T-helper 9 cell (primary cell): Measurements from ENCODE around the gene ASB5.
"Not testable (repeated sequence)": the region's sequence is repeated elsewhere in the genome, so short reads cannot be mapped to it uniquely, and the experiment has no call there.

Experiments used
- DNase-seq: peaks from one replicate; pipeline ENCODE4 v3.0.0-alpha.2; 2020
- total RNA-seq, 2 donors: gene quantifications; one replicate each; lab custom pipeline; 2026; lab: John Stamatoyannopoulos, UW

Gene ASB5
- 0 reads per million in 2 donors for total RNA-seq

- DNase-seq: no peak
Observed at GRCh38 chr4:176268963-176269362, at the start of gene ASB5. ASB5 (minus strand) TSS chr4:176269222; CDS start chr4:176269108, 114 bp downstream.

- no peak for DNase-seq
Observed at GRCh38 chr4:176313596-176314336, 44.7 kb upstream of the ASB5 start.

- no peak for DNase-seq
Observed at GRCh38 chr4:176309772-176310171, 40.8 kb upstream of the ASB5 start.

GRCh38 chr4:176309046-176309445 is 40.0 kb upstream of the ASB5 start:
- DNase-seq: no peak

GRCh38 chr4:176308441-176308840 is 39.4 kb upstream of the ASB5 start:
- DNase-seq: no peak

GRCh38 chr4:176307666-176307930 is 38.6 kb upstream of the ASB5 start:
- no peak for DNase-seq

GRCh38 chr4:176306837-176307665 is 38.0 kb upstream of the ASB5 start:
- DNase-seq: no peak

GRCh38 chr4:176303938-176304337 is 34.9 kb upstream of the ASB5 start:
- no peak for DNase-seq

GRCh38 chr4:176302283-176303275 is 33.6 kb upstream of the ASB5 start:
- DNase-seq: no peak

- no peak for DNase-seq
Observed at GRCh38 chr4:176300565-176300964, 31.5 kb upstream of the ASB5 start.

GRCh38 chr4:176300036-176300435 is 31.0 kb upstream of the ASB5 start:
- DNase-seq: no peak

GRCh38 chr4:176298664-176299063 is 29.6 kb upstream of the ASB5 start:
- DNase-seq: no peak

- DNase-seq: not testable (repeated sequence)
Observed at GRCh38 chr4:176295907-176296306, 26.9 kb upstream of the ASB5 start.

- DNase-seq: no peak
Observed at GRCh38 chr4:176293660-176294059, 24.6 kb upstream of the ASB5 start.

GRCh38 chr4:176292920-176293319 is 23.9 kb upstream of the ASB5 start:
- DNase-seq: no peak

- no peak for DNase-seq
Observed at GRCh38 chr4:176291748-176292147, 22.7 kb upstream of the ASB5 start.

GRCh38 chr4:176290520-176290919 is 21.5 kb upstream of the ASB5 start:
- DNase-seq: no peak

GRCh38 chr4:176289561-176289960 is 20.5 kb upstream of the ASB5 start:
- DNase-seq: no peak

- DNase-seq: no peak
Observed at GRCh38 chr4:176288020-176288419, 19.0 kb upstream of the ASB5 start.

GRCh38 chr4:176287546-176287945 is 18.5 kb upstream of the ASB5 start:
- DNase-seq: no peak

GRCh38 chr4:176286728-176287127 is 17.7 kb upstream of the ASB5 start:
- no peak for DNase-seq

- not testable (repeated sequence) for DNase-seq
Observed at GRCh38 chr4:176279560-176279959, 10.5 kb upstream of the ASB5 start.
